IMR-90 (cell line): ENCODE measurements around the gene MYEOV. TPM values are rescaled to one million over a fixed set of nuclear protein-coding genes. Genes with fewer than 3 reads are reported as not detected.

Experiments used
- ATAC-seq: fragments of 200-7000 bp; cut with Tn5 transposase; 2 replicates; pipeline ENCODE4 v1.9.1; 2020; ENCODE audit warnings: low read depth, mild to moderate bottlenecking, moderate library complexity
- BruUV-seq: library from RNA; stranded (reverse); fragments of 400-500 nt; replicated peaks from 2 replicates; lab custom pipeline; 2021; lab: Mats Ljungman, UMichigan
- CTCF ChIA-PET: fragments of 300-600 bp; formaldehyde crosslinking; extraction: SDS; loops from one replicate; lab custom pipeline; 2021; ENCODE audit warnings: antibody characterized with exemption; lab: Yijun Ruan, JAX
- POLR2A ChIA-PET: fragments of 300-600 bp; sonication (Branson Sonifier 250); formaldehyde crosslinking; loops from one replicate; lab custom pipeline; 2022; ENCODE audit warnings: antibody characterized with exemption; ENCODE audit not compliant: unreplicated experiment; lab: Charles Lee
- DNase-seq: peaks from one replicate; pipeline ENCODE4 v3.0.0; 2013
- H2AFZ ChIP-seq: replicated peaks from 2 replicates; pipeline ENCODE3; 2013; ENCODE audit warnings: low read length, mild to moderate bottlenecking; ENCODE audit not compliant: poor library complexity
- H2AK5ac ChIP-seq: 2 replicates; pipeline ENCODE4 v1.6.1; 2013; ENCODE audit warnings: low read depth, low read length, inconsistent platforms
- H2AK9ac ChIP-seq: replicated peaks from 2 replicates; pipeline ENCODE3; 2013; ENCODE audit warnings: mild to moderate bottlenecking, low read depth, low read length, moderate library complexity; ENCODE audit not compliant: poor library complexity
- H2BK120ac ChIP-seq: 2 replicates; pipeline ENCODE4 v1.6.1; 2013; ENCODE audit warnings: low read depth, low read length, inconsistent platforms
- H2BK15ac ChIP-seq: 3 replicates; pipeline ENCODE4 v1.6.1; 2013; ENCODE audit warnings: low read depth, low read length, inconsistent platforms
- H2BK20ac ChIP-seq: 2 replicates; pipeline ENCODE4 v1.6.1; 2013; ENCODE audit warnings: low read depth, mild to moderate bottlenecking, inconsistent platforms, low read length, moderate library complexity
- H2BK5ac ChIP-seq: 2 replicates; pipeline ENCODE4 v1.6.1; 2013; ENCODE audit warnings: mild to moderate bottlenecking, low read depth, low read length, inconsistent platforms; ENCODE audit not compliant: poor library complexity, severe bottlenecking
- H3K14ac ChIP-seq: replicated peaks from 2 replicates; pipeline ENCODE4 v1.6.1; 2013; ENCODE audit warnings: low read depth, low read length, inconsistent platforms
- H3K18ac ChIP-seq: 2 replicates; pipeline ENCODE4 v1.6.1; 2013; ENCODE audit warnings: low read depth, low read length, control low read depth
- H3K23ac ChIP-seq: 2 replicates; pipeline ENCODE4 v1.6.1; 2013; ENCODE audit warnings: low read depth, low read length, inconsistent platforms
- H3K27ac ChIP-seq: 2 replicates; pipeline ENCODE4 v1.5.1; 2013; ENCODE audit warnings: mild to moderate bottlenecking, control low read depth, low read length; ENCODE audit not compliant: insufficient read depth
- H3K27me3 ChIP-seq: 2 replicates; pipeline ENCODE4 v1.6.1; 2013; ENCODE audit warnings: low read length; ENCODE audit not compliant: control insufficient read depth, insufficient read depth
- H3K36me3 ChIP-seq: 2 replicates; pipeline ENCODE4 v1.6.1; 2013; ENCODE audit warnings: low read length, mixed read lengths; ENCODE audit not compliant: control insufficient read depth, insufficient read depth
- H3K4ac ChIP-seq: 2 replicates; pipeline ENCODE4 v1.6.1; 2013; ENCODE audit warnings: low read depth, low read length, inconsistent platforms
- H3K4me1 ChIP-seq: 2 replicates; pipeline ENCODE4 v1.6.1; 2013; ENCODE audit warnings: low read length, mixed read lengths; ENCODE audit not compliant: control insufficient read depth, insufficient read depth
- H3K4me2 ChIP-seq: 2 replicates; pipeline ENCODE4 v1.6.1; 2013; ENCODE audit warnings: low read depth, mild to moderate bottlenecking, control low read depth, low read length, moderate library complexity
- H3K4me3 ChIP-seq: 2 replicates; pipeline ENCODE4 v1.5.1; 2013; ENCODE audit warnings: low read depth, mild to moderate bottlenecking, control low read depth, low read length, moderate library complexity; ENCODE audit not compliant: insufficient read depth
- H3K56ac ChIP-seq: 2 replicates; pipeline ENCODE4 v1.6.1; 2013; ENCODE audit warnings: low read length, inconsistent platforms; ENCODE audit not compliant: insufficient read depth; ENCODE audit errors: extremely low read depth
- H3K79me1 ChIP-seq, 2 experiments: 2 replicates each; pipeline ENCODE4 v1.6.1; 2013; ENCODE audit warnings: low read length in 2 of 2, inconsistent platforms in 1 of 2, low read depth in 1 of 2
- H3K9ac ChIP-seq: 2 replicates; pipeline ENCODE4 v1.6.1; 2013; ENCODE audit warnings: low read depth, low read length, control low read depth
- H3K9me1 ChIP-seq: 2 replicates; pipeline ENCODE4 v1.6.1; 2013; ENCODE audit warnings: low read length, inconsistent platforms; ENCODE audit not compliant: insufficient read depth
- H3K9me3 ChIP-seq: 2 replicates; pipeline ENCODE4 v1.6.1; 2013; ENCODE audit warnings: low read length; ENCODE audit not compliant: control insufficient read depth, insufficient read depth
- H4K20me1 ChIP-seq: 2 replicates; pipeline ENCODE4 v1.6.1; 2013; ENCODE audit warnings: low read length, inconsistent platforms; ENCODE audit not compliant: insufficient read depth
- H4K5ac ChIP-seq: 2 replicates; pipeline ENCODE4 v1.6.1; 2013; ENCODE audit warnings: mild to moderate bottlenecking, low read depth, low read length, control low read depth
- H4K8ac ChIP-seq, 2 experiments: 2 replicates each; pipeline ENCODE4 v1.6.1; 2013; ENCODE audit warnings: low read depth in 2 of 2, low read length in 2 of 2, control low read depth in 1 of 2, inconsistent platforms in 1 of 2
- H4K91ac ChIP-seq: 2 replicates; pipeline ENCODE4 v1.6.1; 2013; ENCODE audit warnings: low read depth, low read length, inconsistent platforms; ENCODE audit not compliant: insufficient read depth
- BHLHE40 ChIP-seq: fragments of 150-350 bp; IDR thresholded peaks from 2 replicates; pipeline ENCODE4 v1.6.1; 2016; ENCODE audit warnings: mild to moderate bottlenecking, low read depth, low read length
- CEBPB ChIP-seq: IDR thresholded peaks from 2 replicates; pipeline ENCODE4 v1.6.1; 2012; ENCODE audit warnings: low read depth, low read length, improper control_type of control experiment
- CHD1 ChIP-seq: IDR thresholded peaks from 2 replicates; pipeline ENCODE4 v1.6.1; 2012; ENCODE audit warnings: low read depth, low read length, improper control_type of control experiment
- ELK1 ChIP-seq: fragments of 150-350 bp; IDR thresholded peaks from 2 replicates; pipeline ENCODE4 v1.6.1; 2016; ENCODE audit warnings: low read depth, mild to moderate bottlenecking, low read length, moderate library complexity, borderline replicate concordance
- FOS ChIP-seq: fragments of 150-350 bp; IDR thresholded peaks from 2 replicates; pipeline ENCODE4 v1.6.1; 2016; ENCODE audit warnings: low read depth, low read length
- MAFK ChIP-seq: IDR thresholded peaks from 2 replicates; pipeline ENCODE4 v1.6.1; 2012; ENCODE audit warnings: low read depth, low read length, improper control_type of control experiment
- MAZ ChIP-seq: IDR thresholded peaks from 2 replicates; pipeline ENCODE4 v1.6.1; 2012; ENCODE audit warnings: low read depth, mild to moderate bottlenecking, low read length, improper control_type of control experiment, moderate library complexity, borderline replicate concordance
- MXI1 ChIP-seq: IDR thresholded peaks from 2 replicates; pipeline ENCODE4 v1.6.1; 2012; ENCODE audit warnings: low read depth, mild to moderate bottlenecking, low read length, moderate library complexity, borderline replicate concordance
- NFE2L2 ChIP-seq: fragments of 150-350 bp; IDR thresholded peaks from 2 replicates; pipeline ENCODE4 v1.6.1; 2016; ENCODE audit warnings: low read depth, mild to moderate bottlenecking, low read length
- POLR2A ChIP-seq: IDR thresholded peaks from 2 replicates; pipeline ENCODE4 v1.6.1; 2012; ENCODE audit warnings: mild to moderate bottlenecking, low read depth, low read length
- RAD21 ChIP-seq: IDR thresholded peaks from 2 replicates; pipeline ENCODE4 v1.6.1; 2012; ENCODE audit warnings: low read length, improper control_type of control experiment
- RCOR1 ChIP-seq: IDR thresholded peaks from 2 replicates; pipeline ENCODE4 v1.6.1; 2012; ENCODE audit warnings: mild to moderate bottlenecking, low read length, improper control_type of control experiment; ENCODE audit not compliant: insufficient replicate concordance
- RFX5 ChIP-seq: IDR thresholded peaks from 2 replicates; pipeline ENCODE4 v1.8.0; 2012; ENCODE audit warnings: low read depth, mild to moderate bottlenecking, low read length, moderate library complexity
- SMC3 ChIP-seq: fragments of 150-350 bp; IDR thresholded peaks from 2 replicates; pipeline ENCODE4 v1.6.1; 2016; ENCODE audit warnings: low read depth, mild to moderate bottlenecking, antibody characterized with exemption, low read length, moderate library complexity
- USF2 ChIP-seq: fragments of 150-350 bp; IDR thresholded peaks from 2 replicates; pipeline ENCODE4 v1.6.1; 2017; ENCODE audit warnings: mild to moderate bottlenecking, antibody characterized with exemption, low read length, low read depth
- WGBS, 2 experiments: methylation state at CpG; one replicate each; pipeline versions ENCODE4 v1.1.5 to v1.1.7; 2013; ENCODE audit warnings: missing lambda C conversion rate in 2 of 2; ENCODE audit not compliant: insufficient read length in 1 of 2; ENCODE audit errors: extremely low coverage in 2 of 2; 5-methylcytosine and 5-hydroxymethylcytosine counted together
- dilution Hi-C: fragments of 300-500 bp; cut with HindIII; formaldehyde crosslinking; loops from one replicate; pipeline ENCODE4 v1.14.3; 2018; ENCODE audit warnings: low sequenced_read_pairs; ENCODE audit not compliant: unreplicated experiment
- in situ Hi-C: fragments of 300-500 bp; cut with MboI; formaldehyde crosslinking; loops from 3 replicates; pipeline ENCODE4 v1.14.3; 2019; ENCODE audit warnings: low sequenced_read_pairs, inconsistent platforms, mixed read lengths
- intact Hi-C: fragments of 100-400 bp; cut with micrococcal nuclease; formaldehyde crosslinking; loops from 2 replicates; pipeline ENCODE4 v1.10.0; 2022
- polyA plus RNA-seq, 3 experiments: library from polyadenylated mRNA; depleted of rRNA; stranded (reverse); fragments of >200 nt; gene quantifications; 2 replicates each; pipeline ENCODE4 v1.2.3, GENCODE V29; 2012; ENCODE audit warnings: low replicate concordance in 1 of 3
- total RNA-seq: library from RNA; depleted of rRNA; stranded (reverse); fragments of >200 nt; gene quantifications from 2 replicates; pipeline ENCODE4 v1.2.3, GENCODE V29; 2012
- TF ChIP-seq, protein P1 (sequence below): conservative IDR thresholded peaks from 2 replicates; pipeline ENCODE4 v1.5.1; 2012; ENCODE audit warnings: mild to moderate bottlenecking, low read depth, low read length, improper control_type of control experiment

The MYEOV gene
- total and polyA plus RNA-seq, 2 of the 4 experiments (the other 2 are of a cell fraction): 5.8 to 6.8 TPM

- no peak overlapping the region for H3K14ac ChIP-seq
- H4K5ac ChIP-seq: no peak overlapping the region
- dilution Hi-C loops (no loop called here), in situ Hi-C loops (no loop called here), intact Hi-C loops (no loop called here)
- no peak overlapping the region for H2AFZ ChIP-seq
- CTCF ChIA-PET: no interaction called here
- H2BK5ac ChIP-seq: no peak overlapping the region
- H3K9me1 ChIP-seq: no peaks in the 10 kb centered on the region
- no peak overlapping the region for H2AK5ac ChIP-seq
- H2AK9ac ChIP-seq: no peak overlapping the region
- no peak overlapping the region for H3K4me3 ChIP-seq
- no peak overlapping the region for H4K8ac ChIP-seq
- peaks cover 26% of the 10 kb centered on the region for H3K9me3 ChIP-seq
- no peaks in the 10 kb centered on the region for H4K20me1 ChIP-seq
- H3K18ac ChIP-seq: no peak overlapping the region
- H3K27me3 ChIP-seq: peaks cover 38% of the 10 kb centered on the region
- DNase-seq: no peak
- no peak overlapping the region for H3K9ac ChIP-seq
- no TSS peak for BruUV-seq
- no peak overlapping the region for H3K4ac ChIP-seq
- no peak overlapping the region for H3K23ac ChIP-seq
- H4K91ac ChIP-seq: no peak overlapping the region
- no peak for TF ChIP-seq CHD1
- TF ChIP-seq MAFK: no peak
- TF ChIP-seq, protein P1, sequence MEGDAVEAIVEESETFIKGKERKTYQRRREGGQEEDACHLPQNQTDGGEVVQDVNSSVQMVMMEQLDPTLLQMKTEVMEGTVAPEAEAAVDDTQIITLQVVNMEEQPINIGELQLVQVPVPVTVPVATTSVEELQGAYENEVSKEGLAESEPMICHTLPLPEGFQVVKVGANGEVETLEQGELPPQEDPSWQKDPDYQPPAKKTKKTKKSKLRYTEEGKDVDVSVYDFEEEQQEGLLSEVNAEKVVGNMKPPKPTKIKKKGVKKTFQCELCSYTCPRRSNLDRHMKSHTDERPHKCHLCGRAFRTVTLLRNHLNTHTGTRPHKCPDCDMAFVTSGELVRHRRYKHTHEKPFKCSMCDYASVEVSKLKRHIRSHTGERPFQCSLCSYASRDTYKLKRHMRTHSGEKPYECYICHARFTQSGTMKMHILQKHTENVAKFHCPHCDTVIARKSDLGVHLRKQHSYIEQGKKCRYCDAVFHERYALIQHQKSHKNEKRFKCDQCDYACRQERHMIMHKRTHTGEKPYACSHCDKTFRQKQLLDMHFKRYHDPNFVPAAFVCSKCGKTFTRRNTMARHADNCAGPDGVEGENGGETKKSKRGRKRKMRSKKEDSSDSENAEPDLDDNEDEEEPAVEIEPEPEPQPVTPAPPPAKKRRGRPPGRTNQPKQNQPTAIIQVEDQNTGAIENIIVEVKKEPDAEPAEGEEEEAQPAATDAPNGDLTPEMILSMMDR: no peak
- no peak for TF ChIP-seq RAD21
- TF ChIP-seq ELK1: no peak
- no peak for TF ChIP-seq POLR2A
- no peak for TF ChIP-seq MXI1
- no peak for TF ChIP-seq MAZ
- TF ChIP-seq FOS: no peak
- TF ChIP-seq USF2: no peak
- no peak for TF ChIP-seq NFE2L2
- TF ChIP-seq RFX5: no peak
- TF ChIP-seq SMC3: no peak
- no peak for TF ChIP-seq BHLHE40
- no peak for TF ChIP-seq RCOR1
- no peak for TF ChIP-seq CEBPB
- no peak overlapping the region for H2BK120ac ChIP-seq
- H3K4me2 ChIP-seq: no peak overlapping the region
- WGBS, 2 experiments: no CpG with 5 or more reads among the region's 6 CpGs
- no peak overlapping the region for H3K27ac ChIP-seq
- no peaks in the 10 kb centered on the region for H3K36me3 ChIP-seq
- no peak overlapping the region for H3K56ac ChIP-seq
- POLR2A ChIA-PET: no interaction called here
- no peak for ATAC-seq
- H3K4me1 ChIP-seq: no peaks in the 10 kb centered on the region
- no peak overlapping the region for H2BK15ac ChIP-seq
- no peaks in the 10 kb centered on the region for H3K79me1 ChIP-seq
- H2BK20ac ChIP-seq: no peak overlapping the region
These were observed 35.9 kb upstream of the MYEOV start for GRCh38 chr11:69257838-69258658.
